H1 (cell line): Measurements from ENCODE around the gene ZBTB48. TPM values are rescaled to one million over a fixed set of nuclear protein-coding genes. Genes with fewer than 3 reads are reported as not detected.
A peak's percentile ranks its signal among the peaks of the same experiment; 100 is the strongest.

Source experiments
- CTCF ChIA-PET: fragments of 300-600 bp; sonication (Branson Sonifier 250); formaldehyde crosslinking; loops from one replicate; lab custom pipeline; 2021; ENCODE audit not compliant: partially characterized antibody; lab: Charles Lee
- POLR2A ChIA-PET: fragments of 300-600 bp; sonication (Branson Sonifier 250); formaldehyde crosslinking; loops from one replicate; lab custom pipeline; 2021; ENCODE audit warnings: inconsistent platforms; ENCODE audit not compliant: partially characterized antibody; lab: Charles Lee
- DNase-seq, 2 experiments: peaks; one replicate each; pipeline versions ENCODE4 v3.0.0 to v3.0.0-alpha.2; 2010 to 2022; ENCODE audit warnings: low spot score in 2 of 2, low read depth in 1 of 2, mixed read lengths in 1 of 2
- FAIRE-seq: peaks from 2 replicates; lab custom pipeline; 2011; peaks lifted over from hg19 to GRCh38; lab: Jason Lieb, UNC
- H2AFZ ChIP-seq: 2 replicates; pipeline ENCODE4 v1.8.1; 2012; ENCODE audit warnings: low read length, inconsistent platforms
- H2AK5ac ChIP-seq: 2 replicates; pipeline ENCODE4 v1.6.1; 2013; ENCODE audit warnings: low read depth, low read length
- H2BK120ac ChIP-seq: replicated peaks from 2 replicates; pipeline ENCODE3; 2013; ENCODE audit warnings: low read depth, low read length, inconsistent platforms
- H2BK12ac ChIP-seq: 2 replicates; pipeline ENCODE4 v1.6.1; 2013; ENCODE audit warnings: low read depth, low read length
- H2BK15ac ChIP-seq: 2 replicates; pipeline ENCODE4 v1.6.1; 2013; ENCODE audit warnings: low read length
- H2BK20ac ChIP-seq: 2 replicates; pipeline ENCODE4 v1.6.1; 2013; ENCODE audit warnings: low read length
- H2BK5ac ChIP-seq: 2 replicates; pipeline ENCODE4 v1.6.1; 2013; ENCODE audit warnings: low read depth, low read length
- H3K14ac ChIP-seq: 2 replicates; pipeline ENCODE4 v1.6.1; 2013; ENCODE audit warnings: inconsistent platforms; ENCODE audit not compliant: insufficient read length
- H3K18ac ChIP-seq: 2 replicates; pipeline ENCODE4 v1.6.1; 2013; ENCODE audit warnings: low read length; ENCODE audit errors: extremely low read depth
- H3K23ac ChIP-seq: 2 replicates; pipeline ENCODE4 v1.6.1; 2013; ENCODE audit warnings: inconsistent platforms; ENCODE audit not compliant: insufficient read length
- H3K23me2 ChIP-seq: 2 replicates; pipeline ENCODE4 v1.6.1; 2013; ENCODE audit warnings: low read depth, low read length
- H3K27ac ChIP-seq: 2 replicates; pipeline ENCODE4 v1.6.1; 2011; ENCODE audit warnings: low read depth, low read length, inconsistent platforms
- H3K27me3 ChIP-seq, 4 experiments: replicated peaks in 1 of 4; 1 replicate in 1 of 4; 2 replicates in 3 of 4; pipeline versions ENCODE4 v1.6.1 to v1.8.1; 2011 to 2013; ENCODE audit warnings: low read length in 3 of 4, mild to moderate bottlenecking in 3 of 4, inconsistent platforms in 2 of 4, mixed read lengths in 2 of 4, moderate library complexity in 1 of 4; ENCODE audit not compliant: control insufficient read depth in 3 of 4, insufficient read depth in 3 of 4; ENCODE audit errors: extremely low read depth in 1 of 4
- H3K36me3 ChIP-seq, 4 experiments: 2 replicates each; pipeline versions ENCODE4 v1.6.1 to v1.8.1; 2011 to 2013; ENCODE audit warnings: mild to moderate bottlenecking in 4 of 4, low read length in 3 of 4, moderate library complexity in 2 of 4, control low read depth in 1 of 4, inconsistent platforms in 1 of 4; ENCODE audit not compliant: insufficient read depth in 4 of 4, control insufficient read depth in 2 of 4
- H3K4ac ChIP-seq: replicated peaks from 2 replicates; pipeline ENCODE3; 2013; ENCODE audit warnings: low read length, low read depth, mixed read lengths, inconsistent platforms; ENCODE audit not compliant: insufficient read length
- H3K4me1 ChIP-seq, 4 experiments: replicated peaks in 1 of 4; 1 replicate in 1 of 4; 2 replicates in 3 of 4; pipeline versions ENCODE4 v1.6.1 to v1.8.1; 2011 to 2013; ENCODE audit warnings: low read length in 3 of 4, inconsistent platforms in 2 of 4, mixed read lengths in 1 of 4; ENCODE audit not compliant: insufficient read depth in 4 of 4, control insufficient read depth in 3 of 4
- H3K4me2 ChIP-seq, 2 experiments: 2 replicates each; pipeline versions ENCODE4 v1.6.1 to v1.8.1; 2011 to 2013; ENCODE audit warnings: low read depth in 2 of 2, low read length in 2 of 2, control low read depth in 1 of 2, inconsistent platforms in 1 of 2, mild to moderate bottlenecking in 1 of 2; ENCODE audit not compliant: insufficient read depth in 1 of 2
- H3K4me3 ChIP-seq, 4 experiments: fragments of 200-600, 300-600 bp in 1 of 4; sonication (generic), shearing (Covaris generic), sonication (Bioruptor Twin) in 1 of 4; 2 replicates each; pipeline versions ENCODE4 v1.5.1 to v1.8.1; 2011 to 2016; ENCODE audit warnings: low read length in 4 of 4, low read depth in 3 of 4, control low read depth in 2 of 4, inconsistent platforms in 2 of 4, mild to moderate bottlenecking in 2 of 4, mixed read lengths in 1 of 4, moderate library complexity in 1 of 4; ENCODE audit not compliant: insufficient read depth in 2 of 4; ENCODE audit errors: extremely low read depth in 1 of 4
- H3K56ac ChIP-seq: replicated peaks from 2 replicates; pipeline ENCODE3; 2013; ENCODE audit warnings: low read depth, mild to moderate bottlenecking, mixed read lengths, low read length, inconsistent platforms; ENCODE audit not compliant: insufficient read length
- H3K79me1 ChIP-seq: 2 replicates; pipeline ENCODE4 v1.6.1; 2013; ENCODE audit warnings: low read depth, low read length, control low read depth
- H3K79me2 ChIP-seq, 2 experiments: 2 replicates each; pipeline versions ENCODE4 v1.6.1 to v1.8.1; 2012 to 2013; ENCODE audit warnings: low read length in 2 of 2, mild to moderate bottlenecking in 2 of 2, inconsistent platforms in 1 of 2; ENCODE audit not compliant: insufficient read depth in 2 of 2, control insufficient read depth in 1 of 2
- H3K9ac ChIP-seq, 4 experiments: replicated peaks in 1 of 4; 1 replicate in 1 of 4; 2 replicates in 3 of 4; pipeline versions ENCODE4 v1.6.1 to v1.8.1; 2011 to 2013; ENCODE audit warnings: low read depth in 3 of 4, low read length in 3 of 4, control low read depth in 2 of 4, mild to moderate bottlenecking in 2 of 4, moderate library complexity in 2 of 4, inconsistent platforms in 1 of 4; ENCODE audit errors: extremely low read depth in 1 of 4
- H3K9me3 ChIP-seq, 2 experiments: 2 replicates each; pipeline versions ENCODE4 v1.6.1 to v1.8.1; 2012 to 2013; ENCODE audit warnings: mild to moderate bottlenecking in 2 of 2, moderate library complexity in 2 of 2, control low read depth in 1 of 2, inconsistent platforms in 1 of 2, low read depth in 1 of 2, low read length in 1 of 2, mixed read lengths in 1 of 2; ENCODE audit not compliant: insufficient read depth in 2 of 2
- H4K20me1 ChIP-seq, 2 experiments: replicated peaks in 1 of 2; 2 replicates each; pipeline versions ENCODE3 to v1.8.1; 2011 to 2013; ENCODE audit warnings: inconsistent platforms in 2 of 2, low read length in 2 of 2, mild to moderate bottlenecking in 1 of 2; ENCODE audit not compliant: insufficient read depth in 2 of 2, control insufficient read depth in 1 of 2
- H4K5ac ChIP-seq: 2 replicates; pipeline ENCODE4 v1.6.1; 2013; ENCODE audit warnings: low read length, low read depth, mixed read lengths, inconsistent platforms; ENCODE audit not compliant: insufficient read length
- H4K8ac ChIP-seq: 2 replicates; pipeline ENCODE4 v1.8.0; 2013; ENCODE audit warnings: mild to moderate bottlenecking, moderate library complexity, low read length, inconsistent platforms; ENCODE audit not compliant: insufficient read depth; ENCODE audit errors: extremely low read depth
- H4K91ac ChIP-seq: replicated peaks from 2 replicates; pipeline ENCODE3; 2013; ENCODE audit warnings: low read length, mixed read lengths, inconsistent platforms; ENCODE audit not compliant: insufficient read length
- BRCA1 ChIP-seq: IDR thresholded peaks from 2 replicates; pipeline ENCODE4 v1.6.1; 2012; ENCODE audit warnings: low read depth, low read length, improper control_type of control experiment
- E2F6 ChIP-seq: IDR thresholded peaks from 2 replicates; pipeline ENCODE4 v1.6.1; 2012; ENCODE audit warnings: inconsistent platforms
- EP300 ChIP-seq, 2 experiments: IDR thresholded peaks; 1 replicate in 1 of 2; 2 replicates in 1 of 2; pipeline ENCODE4 v1.6.1; 2011 to 2012; ENCODE audit warnings: low read depth in 2 of 2, low read length in 2 of 2, mild to moderate bottlenecking in 2 of 2, borderline replicate concordance in 1 of 2, inconsistent platforms in 1 of 2, moderate library complexity in 1 of 2
- EZH2 ChIP-seq: fragments of 200-600 bp; sonication (generic); IDR thresholded peaks from 2 replicates; pipeline ENCODE4 v1.7.1; 2012; ENCODE audit warnings: low read depth, mild to moderate bottlenecking, moderate library complexity, low read length, inconsistent platforms; ENCODE audit not compliant: severe bottlenecking
- KDM1A ChIP-seq: fragments of 200-600, 300-600 bp; sonication (generic); IDR thresholded peaks from 2 replicates; pipeline ENCODE4 v1.7.1; 2016; ENCODE audit warnings: mild to moderate bottlenecking, low read length, borderline replicate concordance
- MAX ChIP-seq: IDR thresholded peaks from 2 replicates; pipeline ENCODE4 v1.6.1; 2012; ENCODE audit warnings: inconsistent platforms
- POU5F1 ChIP-seq: IDR thresholded peaks from 2 replicates; pipeline ENCODE4 v1.6.1; 2011; ENCODE audit warnings: low read depth, mild to moderate bottlenecking, low read length, moderate library complexity
- RNF2 ChIP-seq: fragments of 200-900, 300-1000 bp; sonication (generic); IDR thresholded peaks from 2 replicates; pipeline ENCODE4 v1.7.1; 2016; ENCODE audit warnings: borderline replicate concordance, low read depth, mild to moderate bottlenecking, antibody characterized with exemption, low read length; ENCODE audit not compliant: poor library complexity, severe bottlenecking; ENCODE audit errors: missing control alignments
- SP2 ChIP-seq: IDR thresholded peaks from 2 replicates; pipeline ENCODE4 v1.6.1; 2012; ENCODE audit warnings: mild to moderate bottlenecking, low read length, inconsistent platforms
- WGBS, 2 experiments: shearing (Covaris generic) in 1 of 2; methylation state at CpG; one replicate each; pipeline versions ENCODE4 v1.1.6 to v1.1.7; 2013 to 2015; ENCODE audit warnings: low lambda C conversion rate in 2 of 2, mixed read lengths in 2 of 2, inconsistent platforms in 1 of 2, low coverage in 1 of 2, missing lambda C conversion rate in 1 of 2; ENCODE audit not compliant: insufficient replicate concordance in 2 of 2, insufficient coverage in 1 of 2, insufficient read length in 1 of 2; ENCODE audit errors: extremely low coverage in 1 of 2, missing lambda C conversion rate in 1 of 2; 5-methylcytosine and 5-hydroxymethylcytosine counted together
- polyA plus RNA-seq, 7 experiments: library from polyadenylated mRNA; depleted of rRNA in 3 of 7; stranded (reverse) in 5 of 7; unstranded in 2 of 7; fragments of >200 nt in 5 of 7; fragments of 200-250 nt in 2 of 7; gene quantifications; 1 replicate in 5 of 7; 2 replicates in 1 of 7; 4 replicates in 1 of 7; pipeline versions ENCODE4 v1.2.1 to v1.2.3, GENCODE V29; 2011 to 2013; ENCODE audit warnings: missing spikeins in 2 of 7, mixed read lengths in 2 of 7
- total RNA-seq: library from RNA; stranded (reverse); fragmentation: NEBNext Ultra II Directional; extraction: Animal tissue kit (Norgen Biotek cat#: 25700); gene quantifications from 2 replicates; pipeline ENCODE4 v1.2.1, GENCODE V29; 2021

The ZBTB48 gene
- total and polyA plus RNA-seq, 2 of the 8 experiments (the other 6 are each of a cell fraction or from before 2014, with no cell fraction given): 28.2 to 28.8 TPM

DNA sequence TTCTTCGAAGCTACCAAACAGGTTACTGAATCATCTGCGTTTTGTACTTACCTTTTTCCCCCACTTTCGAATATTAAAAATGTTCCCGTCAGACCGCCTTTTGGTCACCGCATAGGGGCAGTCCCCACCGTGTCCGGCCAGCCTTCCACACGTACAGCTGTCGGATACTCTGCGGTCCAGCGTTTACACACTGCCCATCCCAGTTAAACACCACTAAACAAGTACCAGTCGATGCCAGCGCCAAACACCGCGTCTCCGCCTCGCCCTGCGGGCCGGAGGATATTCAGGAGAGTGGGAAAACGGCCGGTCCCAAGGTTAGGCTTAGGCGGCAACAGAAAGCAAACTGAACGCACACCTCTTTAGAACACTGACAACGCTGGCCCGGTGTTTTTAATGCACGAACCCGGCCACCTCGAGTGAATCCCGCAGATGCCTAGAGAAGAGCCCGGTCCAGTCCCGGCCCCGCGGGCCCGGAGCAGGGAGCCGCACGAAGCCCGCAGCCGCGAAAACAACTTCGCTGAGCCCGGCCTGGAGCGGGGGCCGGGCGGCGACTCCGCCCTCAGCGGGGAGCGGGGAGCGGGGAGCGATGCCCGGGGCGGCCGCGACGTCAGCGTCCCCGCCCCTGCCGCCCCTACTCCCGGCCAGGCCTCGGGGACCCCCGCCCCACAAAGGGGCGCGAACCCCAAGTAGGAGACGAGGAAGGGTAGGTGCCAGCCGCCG lies 33.0 kb downstream of the ZBTB48 start:
- Histone ChIP-seq H3K56ac (no peak overlapping the region), H3K4me2 (peak overlapping the region; percentile 79 to 100), H3K27me3 (no peaks in the 10 kb centered on the region), H3K9me3 (no peaks in the 10 kb centered on the region), H3K23ac (no peak overlapping the region), H3K14ac (no peak overlapping the region), H2BK5ac (peak overlapping the region; percentile 40; the same call in 1 of the 2 replicates), H3K79me2 (peaks cover 12 to 28% of the 10 kb centered on the region in 2 experiments), H3K4ac (no peak overlapping the region), H2BK12ac (no peak overlapping the region), H4K20me1 (peaks cover 7 to 13% of the 10 kb centered on the region in 2 experiments), H3K4me3 (peak overlapping the region; percentile 76 to 100 (median 86)), H2BK20ac (no peak overlapping the region), H2AFZ (peak overlapping the region; percentile 82; the same call in 1 of the 2 replicates), H2AK5ac (no peak overlapping the region), H4K5ac (no peak overlapping the region), H3K4me1 (peaks cover 0 to 2% (median 0%) of the 10 kb centered on the region in 4 experiments; a peak in 1 of 7 replicates), H3K27ac (0 out of 2 replicates have a peak overlapping the region, but pooled peaks have one; percentile 13), H4K8ac (peak overlapping the region; percentile 81; the same call in 1 of the 2 replicates), H3K79me1 (peaks cover 5% of the 10 kb centered on the region), H3K36me3 (peaks cover 0 to 10% (median 3%) of the 10 kb centered on the region in 4 experiments; a peak in 6 of 8 replicates), H4K91ac (no peak overlapping the region), H3K23me2 (peaks cover 8% of the 10 kb centered on the region; the same call in 1 of the 2 replicates), H2BK120ac (no peak overlapping the region), H2BK15ac (0 out of 2 replicates have a peak overlapping the region, but pooled peaks have one; percentile 75), H3K9ac (peak overlapping the region; percentile 51 to 68 (median 55); a peak in 6 of 7 replicates), H3K18ac (no peak overlapping the region; the same call in 1 of the 2 replicates)
- 4% methylated on average over 42 of the region's 67 CpGs; no CpG with 5 or more reads in 1 of the 2 experiments for WGBS, 2 experiments
- POLR2A ChIA-PET: interaction anchor here (0.6 to 5.7 kb wide), 6 partner anchors 9 to 296 kb away, joined by 3 to 66 read pairs (median 4); partner anchors contain the start of gene KLHL21
- DNase-seq (no peak), FAIRE-seq (no peak)
- CTCF ChIA-PET: interaction anchor here (0.6 to 1.4 kb wide), 2 partner anchors 8 to 19 kb away, joined by 4 to 6 read pairs; no protein-coding TSS in a partner anchor
- no peak for TF ChIP-seq KDM1A
- no peak for TF ChIP-seq SP2
- no peak for TF ChIP-seq EZH2
- TF ChIP-seq BRCA1: no peak
- no peak for TF ChIP-seq MAX
- no peak for TF ChIP-seq POU5F1
- TF ChIP-seq EP300 (IDR thresholded peaks at IDR 0.05; ENCODE audit: borderline replicate concordance in 1 of 2, low read depth in 2 of 2, low read length in 2 of 2): no peak
- no peak for TF ChIP-seq RNF2
- no peak for TF ChIP-seq E2F6
